Hepatocyte (in vitro differentiated cells): ENCODE data around the gene ADGRG6. TPM values are rescaled to one million over a fixed set of nuclear protein-coding genes. Genes with fewer than 3 reads are reported as not detected.

Source experiments
- DNase-seq: peaks from one replicate; pipeline ENCODE4 v3.0.0-alpha.2; 2016; ENCODE audit warnings: low spot score
- H2AFZ ChIP-seq: fragments of 200-600 bp; sonication (generic); 2 replicates; pipeline ENCODE4 v1.6.0; 2016; ENCODE audit warnings: antibody characterized with exemption, mild to moderate bottlenecking
- H3K27ac ChIP-seq: fragments of 200-600 bp; sonication (generic); 2 replicates; pipeline ENCODE4 v1.5.1; 2016; ENCODE audit warnings: mild to moderate bottlenecking
- H3K27me3 ChIP-seq: fragments of 200-600 bp; sonication (generic); 2 replicates; pipeline ENCODE4 v1.6.1; 2016
- H3K36me3 ChIP-seq: fragments of 200-600 bp; sonication (generic); replicated peaks from 2 replicates; pipeline ENCODE4 v1.5.1; 2016; ENCODE audit warnings: low read depth; ENCODE audit not compliant: insufficient read depth
- H3K4me1 ChIP-seq: fragments of 200-600 bp; sonication (generic); 2 replicates; pipeline ENCODE4 v1.5.1; 2016; ENCODE audit warnings: mild to moderate bottlenecking, moderate library complexity; ENCODE audit not compliant: insufficient read depth
- H3K4me2 ChIP-seq: fragments of 200-600 bp; sonication (generic); 2 replicates; pipeline ENCODE4 v1.6.0; 2016
- H3K4me3 ChIP-seq: fragments of 200-600 bp; sonication (generic); 2 replicates; pipeline ENCODE4 v1.5.1; 2016; ENCODE audit warnings: mild to moderate bottlenecking
- H3K79me2 ChIP-seq: fragments of 200-600 bp; sonication (generic); 2 replicates; pipeline ENCODE4 v1.6.0; 2017; ENCODE audit warnings: mild to moderate bottlenecking
- H3K9me2 ChIP-seq: fragments of 200-600 bp; sonication (generic); replicated peaks from 2 replicates; pipeline ENCODE4 v1.6.0; 2017; ENCODE audit warnings: mild to moderate bottlenecking; ENCODE audit not compliant: insufficient read depth
- H3K9me3 ChIP-seq: fragments of 200-600 bp; sonication (generic); 2 replicates; pipeline ENCODE4 v1.5.1; 2016; ENCODE audit warnings: low read depth, mild to moderate bottlenecking
- H4K20me1 ChIP-seq: fragments of 200-600 bp; sonication (generic); 2 replicates; pipeline ENCODE4 v1.6.0; 2016; ENCODE audit warnings: mild to moderate bottlenecking; ENCODE audit not compliant: insufficient read depth, poor library complexity, severe bottlenecking
- EZH2 ChIP-seq: fragments of 200-600 bp; sonication (generic); IDR thresholded peaks from 2 replicates; pipeline ENCODE4 v1.6.1; 2016; ENCODE audit warnings: antibody characterized with exemption, mild to moderate bottlenecking, borderline replicate concordance
- EZH2phosphoT487 ChIP-seq: fragments of 200-600 bp; sonication (generic); IDR thresholded peaks from one replicate; pipeline ENCODE4 v1.6.1; 2018; ENCODE audit warnings: antibody characterized with exemption, mild to moderate bottlenecking, low read depth, moderate library complexity; ENCODE audit not compliant: unreplicated experiment, severe bottlenecking
- WGBS: methylation state at CpG from one replicate; pipeline ENCODE4 v1.1.6; 2016; ENCODE audit warnings: low lambda C conversion rate; ENCODE audit errors: missing lambda C conversion rate; 5-methylcytosine and 5-hydroxymethylcytosine counted together
- polyA plus RNA-seq: library from polyadenylated mRNA; unstranded; fragments of >200 nt; fragmentation: Nextera tagmentation; extraction: Ambion mirVana; gene quantifications from 2 replicates; pipeline ENCODE4 v1.2.1, GENCODE V29; 2016
- total RNA-seq: library from RNA; depleted of rRNA; stranded (reverse); fragments of >200 nt; gene quantifications from 2 replicates; pipeline ENCODE4 v1.2.3, GENCODE V29; 2014
- TF ChIP-seq, protein P1 (sequence below): fragments of 200-600 bp; sonication (generic); IDR thresholded peaks from 2 replicates; pipeline ENCODE4 v1.5.1; 2016; ENCODE audit warnings: antibody characterized with exemption, mild to moderate bottlenecking; ENCODE audit not compliant: poor library complexity

ADGRG6 gene
- total and polyA plus RNA-seq, 2 experiments from 2014 or later: 13.9 to 92.0 TPM

DNA sequence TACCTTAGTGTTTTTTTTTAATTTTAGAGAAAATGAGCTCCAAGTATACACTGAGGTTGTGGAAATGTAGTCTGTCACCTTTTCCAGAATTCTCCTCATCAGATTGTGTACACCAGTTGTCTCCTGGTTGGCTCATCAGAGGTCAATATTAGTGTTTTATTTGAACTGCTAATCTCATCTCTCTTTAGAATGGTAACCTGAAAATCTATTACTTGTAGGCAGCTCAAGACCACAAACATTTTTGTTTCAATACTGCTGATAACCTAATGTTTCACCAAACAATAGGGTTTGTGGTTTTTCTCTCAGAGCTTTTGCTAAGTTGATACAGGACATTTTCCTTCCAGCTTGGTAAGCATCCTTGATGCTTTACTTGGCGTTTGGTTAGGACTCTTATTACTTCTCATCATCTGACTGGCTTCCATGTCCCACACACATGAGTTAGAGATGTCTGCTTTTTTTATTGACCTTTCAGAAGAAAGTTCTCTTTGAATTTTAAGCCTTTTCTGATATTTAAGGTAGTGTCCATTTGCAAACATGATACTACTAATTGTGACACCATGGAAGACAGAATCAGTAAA is 15.1 kb downstream of the ADGRG6 start:
- Histone ChIP-seq H2AFZ (no peak overlapping the region), H3K27ac (no peak overlapping the region), H3K79me2 (peaks cover 3% of the 10 kb centered on the region), H4K20me1 (no peaks in the 10 kb centered on the region), H3K36me3 (no peaks in the 10 kb centered on the region), H3K4me2 (no peak overlapping the region), H3K4me1 (no peaks in the 10 kb centered on the region), H3K4me3 (no peak overlapping the region), H3K27me3 (no peaks in the 10 kb centered on the region), H3K9me2 (no peaks in the 10 kb centered on the region), H3K9me3 (no peaks in the 10 kb centered on the region)
- WGBS: 64% methylated on average over 1 of the region's 1 CpG
- DNase-seq: no peak
- TF ChIP-seq, protein P1, sequence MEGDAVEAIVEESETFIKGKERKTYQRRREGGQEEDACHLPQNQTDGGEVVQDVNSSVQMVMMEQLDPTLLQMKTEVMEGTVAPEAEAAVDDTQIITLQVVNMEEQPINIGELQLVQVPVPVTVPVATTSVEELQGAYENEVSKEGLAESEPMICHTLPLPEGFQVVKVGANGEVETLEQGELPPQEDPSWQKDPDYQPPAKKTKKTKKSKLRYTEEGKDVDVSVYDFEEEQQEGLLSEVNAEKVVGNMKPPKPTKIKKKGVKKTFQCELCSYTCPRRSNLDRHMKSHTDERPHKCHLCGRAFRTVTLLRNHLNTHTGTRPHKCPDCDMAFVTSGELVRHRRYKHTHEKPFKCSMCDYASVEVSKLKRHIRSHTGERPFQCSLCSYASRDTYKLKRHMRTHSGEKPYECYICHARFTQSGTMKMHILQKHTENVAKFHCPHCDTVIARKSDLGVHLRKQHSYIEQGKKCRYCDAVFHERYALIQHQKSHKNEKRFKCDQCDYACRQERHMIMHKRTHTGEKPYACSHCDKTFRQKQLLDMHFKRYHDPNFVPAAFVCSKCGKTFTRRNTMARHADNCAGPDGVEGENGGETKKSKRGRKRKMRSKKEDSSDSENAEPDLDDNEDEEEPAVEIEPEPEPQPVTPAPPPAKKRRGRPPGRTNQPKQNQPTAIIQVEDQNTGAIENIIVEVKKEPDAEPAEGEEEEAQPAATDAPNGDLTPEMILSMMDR: no peak
- TF ChIP-seq EZH2 (no peak), EZH2phosphoT487 (no peak)

GRCh38 chr6:142318714-142319113 is 16.9 kb downstream of the ADGRG6 start:
- Histone ChIP-seq H3K9me2 (no peaks in the 10 kb centered on the region), H3K79me2 (no peaks in the 10 kb centered on the region), H3K4me1 (peaks cover 15% of the 10 kb centered on the region), H3K27ac (no peak overlapping the region), H3K4me3 (no peak overlapping the region), H3K27me3 (no peaks in the 10 kb centered on the region), H3K9me3 (no peaks in the 10 kb centered on the region), H4K20me1 (no peaks in the 10 kb centered on the region), H2AFZ (no peak overlapping the region), H3K36me3 (no peaks in the 10 kb centered on the region), H3K4me2 (no peak overlapping the region)
- WGBS: 81% methylated on average over 1 of the region's 1 CpG
- no peak for DNase-seq
- TF ChIP-seq EZH2 (no peak), EZH2phosphoT487 (no peak)
- TF ChIP-seq, protein P1: no peak

- Histone ChIP-seq H3K9me3 (no peaks in the 10 kb centered on the region), H2AFZ (no peak overlapping the region), H3K27me3 (no peaks in the 10 kb centered on the region), H4K20me1 (no peaks in the 10 kb centered on the region), H3K79me2 (no peaks in the 10 kb centered on the region), H3K4me3 (no peak overlapping the region), H3K4me2 (no peak overlapping the region), H3K4me1 (peaks cover 25% of the 10 kb centered on the region), H3K36me3 (no peaks in the 10 kb centered on the region), H3K9me2 (no peaks in the 10 kb centered on the region), H3K27ac (peak overlapping the region; percentile 8)
- TF ChIP-seq, protein P1: no peak
- TF ChIP-seq EZH2 (no peak), EZH2phosphoT487 (no peak)
- no peak for DNase-seq
- 76% methylated on average over 3 of the region's 3 CpGs for WGBS
Observed at GRCh38 chr6:142320366-142320765, 18.6 kb downstream of the ADGRG6 start.
